HEK293 (cell line): ENCODE results near the gene MAGEA8.

Experiments used
- CTCF ChIP-seq: fragments of 450-650 bp; formaldehyde crosslinking; IDR thresholded peaks from 2 replicates; pipeline ENCODE4 v1.5.1; 2016; ENCODE audit warnings: missing biosample characterization, missing genetic modification characterization
- SALL2 ChIP-seq: fragments of 450-650 bp; formaldehyde crosslinking; IDR thresholded peaks from 2 replicates; pipeline ENCODE4 v1.5.0; 2017; ENCODE audit warnings: missing biosample characterization, mild to moderate bottlenecking, missing genetic modification characterization, borderline replicate concordance
- TSHZ1 ChIP-seq: fragments of 450-650 bp; formaldehyde crosslinking; IDR thresholded peaks from 2 replicates; pipeline ENCODE4 v1.5.1; 2016; ENCODE audit warnings: missing biosample characterization, missing genetic modification characterization, borderline replicate concordance
- ZBTB1 ChIP-seq: fragments of 450-650 bp; formaldehyde crosslinking; IDR thresholded peaks from 2 replicates; pipeline ENCODE4 v1.5.1; 2016; ENCODE audit warnings: missing biosample characterization, missing genetic modification characterization
- ZBTB11 ChIP-seq: fragments of 450-650 bp; formaldehyde crosslinking; conservative IDR thresholded peaks from 2 replicates; pipeline ENCODE4 v1.5.1; 2016; ENCODE audit warnings: low read depth, missing biosample characterization, missing genetic modification characterization
- ZBTB8A ChIP-seq: fragments of 450-650 bp; formaldehyde crosslinking; IDR thresholded peaks from 2 replicates; pipeline ENCODE4 v1.5.1; 2016; ENCODE audit warnings: missing biosample characterization, missing genetic modification characterization
- ZNF121 ChIP-seq: fragments of 450-650 bp; formaldehyde crosslinking; IDR thresholded peaks from 2 replicates; pipeline ENCODE4 v1.5.1; 2016; ENCODE audit warnings: missing biosample characterization, missing genetic modification characterization
- ZNF24 ChIP-seq: fragments of 450-650 bp; formaldehyde crosslinking; IDR thresholded peaks from 2 replicates; pipeline ENCODE4 v1.5.1; 2016; ENCODE audit warnings: missing biosample characterization, missing genetic modification characterization
- ZNF274 ChIP-seq, 2 experiments: fragments of 200-500 bp in 1 of 2; fragments of 450-650 bp in 1 of 2; sonication (Bioruptor generic) in 1 of 2; formaldehyde crosslinking in 1 of 2; IDR thresholded peaks; 2 replicates each; pipeline versions ENCODE4 v1.5.1 to v1.6.1; 2014 to 2016; ENCODE audit warnings: borderline replicate concordance in 1 of 2, inconsistent platforms in 1 of 2, low read length in 1 of 2, missing biosample characterization in 1 of 2, missing genetic modification characterization in 1 of 2
- ZNF529 ChIP-seq: fragments of 450-650 bp; formaldehyde crosslinking; IDR thresholded peaks from 2 replicates; pipeline ENCODE4 v1.5.1; 2017; ENCODE audit warnings: missing genetic modification characterization, missing biosample characterization; ENCODE audit not compliant: insufficient replicate concordance

- no peak for TF ChIP-seq ZBTB11 (tag by site-specific recombination)
- TF ChIP-seq CTCF, result no peak
- no peak for TF ChIP-seq ZNF274 (IDR thresholded peaks at IDR 0.05; ENCODE audit: low read length)
- TF ChIP-seq ZNF274 (tag by site-specific recombination; IDR thresholded peaks at IDR 0.05; ENCODE audit: borderline replicate concordance), result no peak
- no peak for TF ChIP-seq ZNF529 (tag by site-specific recombination)
- no peak for TF ChIP-seq SALL2 (tag by site-specific recombination)
- TF ChIP-seq TSHZ1 (tag by site-specific recombination), result no peak
- TF ChIP-seq ZBTB8A (tag by site-specific recombination), result no peak
- TF ChIP-seq ZBTB1 (tag by site-specific recombination), result no peak
- no peak for TF ChIP-seq ZNF121 (tag by site-specific recombination)
- TF ChIP-seq ZNF24 (tag by site-specific recombination), result no peak
Observed at GRCh38 chrX:149848855-149849254, 32.1 kb upstream of the MAGEA8 start.
